K562 (cell line): ENCODE results near the gene CHN2. TPM values are rescaled to one million over a fixed set of nuclear protein-coding genes. Genes with fewer than 3 reads are reported as not detected.

Experiments used
- ATAC-seq: fragments of 200-7000 bp; cut with Tn5 transposase; 3 replicates; pipeline ENCODE4 v1.9.1; 2020; ENCODE audit warnings: moderate library complexity
- BruUV-seq: library from RNA; stranded (reverse); fragments of 400-500 nt; replicated peaks from 2 replicates; lab custom pipeline; 2021; lab: Mats Ljungman, UMichigan
- CTCF ChIA-PET: fragments of 300-600 bp; formaldehyde crosslinking; extraction: SDS; loops from one replicate; lab custom pipeline; 2021; ENCODE audit warnings: low intra/inter-chr PET ratio; lab: Yijun Ruan, JAX
- POLR2A ChIA-PET: fragments of 300-600, 350-650 bp; sonication (Branson Sonifier 250); formaldehyde crosslinking; extraction: SDS; loops from one replicate; lab custom pipeline; 2021; ENCODE audit warnings: antibody characterized with exemption, inconsistent platforms; lab: Yijun Ruan, JAX
- DNase-seq, 4 experiments: peaks; one replicate each; pipeline versions ENCODE4 v3.0.0 to v3.0.0-alpha.2; 2011 to 2018; ENCODE audit warnings: low spot score in 3 of 4, mixed read lengths in 3 of 4; ENCODE audit errors: extremely low read depth in 1 of 4
- FAIRE-seq: peaks from 2 replicates; lab custom pipeline; 2011; peaks lifted over from hg19 to GRCh38; lab: Jason Lieb, UNC
- H2AFZ ChIP-seq: 2 replicates; pipeline ENCODE4 v1.6.0; 2011; ENCODE audit warnings: low read depth, low read length, control low read depth, inconsistent platforms
- H3K27ac ChIP-seq: fragments of 200-600 bp; 3 replicates; pipeline ENCODE4 v1.8.0; 2011; ENCODE audit warnings: low read depth, mild to moderate bottlenecking, control low read depth, inconsistent platforms, low read length, moderate library complexity, mixed read lengths; ENCODE audit errors: extremely low read depth
- H3K27me3 ChIP-seq, 2 experiments: fragments of 300-600 bp in 1 of 2; 2 replicates in 1 of 2; 3 replicates in 1 of 2; pipeline versions ENCODE4 v1.6.0 to v1.8.0; 2011; ENCODE audit warnings: inconsistent platforms in 2 of 2, low read length in 2 of 2, mild to moderate bottlenecking in 1 of 2, mixed read lengths in 1 of 2, moderate library complexity in 1 of 2; ENCODE audit not compliant: control insufficient read depth in 2 of 2, insufficient read depth in 2 of 2
- H3K36me3 ChIP-seq: fragments of 300-600 bp; 3 replicates; pipeline ENCODE4 v1.8.0; 2011; ENCODE audit warnings: mild to moderate bottlenecking, low read length, inconsistent platforms; ENCODE audit not compliant: control insufficient read depth, insufficient read depth
- H3K4me1 ChIP-seq, 2 experiments: fragments of 200-600 bp in 1 of 2; replicated peaks in 1 of 2; 2 replicates in 1 of 2; 3 replicates in 1 of 2; pipeline versions ENCODE4 v1.5.1 to v1.8.0; 2011; ENCODE audit warnings: inconsistent platforms in 2 of 2, low read length in 2 of 2, mild to moderate bottlenecking in 1 of 2, mixed read lengths in 1 of 2, moderate library complexity in 1 of 2; ENCODE audit not compliant: control insufficient read depth in 2 of 2, insufficient read depth in 2 of 2
- H3K4me2 ChIP-seq: 2 replicates; pipeline ENCODE4 v1.6.1; 2011; ENCODE audit warnings: low read length, control low read depth, inconsistent platforms, mixed read lengths; ENCODE audit not compliant: insufficient read depth
- H3K4me3 ChIP-seq: fragments of 200-600 bp; sonication (generic), shearing (Covaris generic); 2 replicates; pipeline ENCODE4 v1.5.1; 2016; ENCODE audit warnings: control low read depth, inconsistent platforms
- H3K79me2 ChIP-seq: fragments of 200-600 bp; 3 replicates; pipeline ENCODE4 v1.8.0; 2011; ENCODE audit warnings: low read length, inconsistent platforms; ENCODE audit not compliant: control insufficient read depth, insufficient read depth
- H3K9ac ChIP-seq, 2 experiments: 2 replicates each; pipeline versions ENCODE4 v1.6.0 to v1.6.1; 2011; ENCODE audit warnings: low read depth in 2 of 2, low read length in 2 of 2, control low read depth in 1 of 2, inconsistent platforms in 1 of 2, mild to moderate bottlenecking in 1 of 2, mixed read lengths in 1 of 2; ENCODE audit not compliant: insufficient read depth in 1 of 2
- H3K9me1 ChIP-seq: one replicate; pipeline ENCODE4 v1.6.0; 2011; ENCODE audit warnings: inconsistent platforms, mild to moderate bottlenecking, low read length, moderate library complexity; ENCODE audit not compliant: control insufficient read depth, insufficient read depth
- H3K9me3 ChIP-seq: replicated peaks from 2 replicates; pipeline ENCODE4 v1.5.1; 2011; ENCODE audit warnings: low read depth, low read length, inconsistent platforms; ENCODE audit not compliant: control insufficient read depth, insufficient read depth
- H4K20me1 ChIP-seq: replicated peaks from 2 replicates; pipeline ENCODE4 v1.6.1; 2011; ENCODE audit warnings: low read length, inconsistent platforms, mixed read lengths; ENCODE audit not compliant: control insufficient read depth, insufficient read depth
- MAX ChIP-seq: sonication (generic); formaldehyde crosslinking; IDR thresholded peaks from 2 replicates; pipeline ENCODE4 v1.9.0; 2022; ENCODE audit warnings: mild to moderate bottlenecking, missing genetic modification reagents
- ZNF140 ChIP-seq: fragments of 250-450 bp; sonication (Bioruptor Pico); IDR thresholded peaks from 2 replicates; pipeline ENCODE4 v1.8.0; 2021; ENCODE audit warnings: moderate library complexity, mild to moderate bottlenecking, inconsistent platforms
- ZNF253 ChIP-seq: fragments of 250-450 bp; sonication (Bioruptor Pico); conservative IDR thresholded peaks from 2 replicates; pipeline ENCODE4 v1.6.1; 2021; ENCODE audit warnings: mild to moderate bottlenecking
- WGBS: fragments of 100-300 bp; shearing (Covaris generic); methylation state at CpG from one replicate; pipeline ENCODE4 v1.1.6; 2016; ENCODE audit warnings: low coverage, mixed read lengths; ENCODE audit not compliant: insufficient coverage; ENCODE audit errors: missing lambda C conversion rate; 5-methylcytosine and 5-hydroxymethylcytosine counted together
- in situ Hi-C: fragments of 300-500 bp; cut with MboI; formaldehyde crosslinking; loops from 4 replicates; pipeline ENCODE4 v1.15.0; 2018; ENCODE audit warnings: inconsistent platforms, mixed read lengths
- intact Hi-C: fragments of 100-400 bp; cut with micrococcal nuclease; formaldehyde crosslinking; loops from 2 replicates; pipeline ENCODE4 v1.14.2; 2022
- polyA plus RNA-seq, 8 experiments: library from polyadenylated mRNA; depleted of rRNA in 4 of 8; stranded (reverse) in 5 of 8; unstranded in 3 of 8; fragments of >200 nt; fragmentation: Nextera tagmentation in 2 of 8; fragmentation: Illumina TruSeq in 1 of 8; extraction: Ambion mirVana in 2 of 8; extraction: Trizol in 1 of 8; gene quantifications; 2 replicates each; pipeline versions ENCODE4 v1.2.1 to v1.2.3, GENCODE V29; 2011 to 2014; ENCODE audit warnings: inconsistent platforms in 1 of 8, missing spikeins in 1 of 8
- total RNA-seq, 7 experiments: library from RNA; depleted of rRNA in 6 of 7; stranded (reverse); fragments of >200 nt in 6 of 7; fragmentation: Illumina TruSeq in 2 of 7; extraction: Trizol in 2 of 7; gene quantifications; 2 replicates each; pipeline versions ENCODE4 v1.2.1 to v1.2.3, GENCODE V29; 2011 to 2021; ENCODE audit warnings: low replicate concordance in 1 of 7
- TF ChIP-seq, protein P1 (sequence below): fragments of 250-450 bp; sonication (Bioruptor Pico); IDR thresholded peaks from 2 replicates; pipeline ENCODE4 v1.8.0; 2022; ENCODE audit warnings: inconsistent platforms, mild to moderate bottlenecking, moderate library complexity, borderline replicate concordance
- TF ChIP-seq, protein P2 (sequence below): fragments of 250-450 bp; sonication (Bioruptor Pico); IDR thresholded peaks from 2 replicates; pipeline ENCODE4 v1.9.0; 2021; ENCODE audit warnings: mild to moderate bottlenecking, inconsistent platforms

Gene CHN2
- total and polyA plus RNA-seq, 9 of the 15 experiments (the other 6 are each of a cell fraction or from before 2014, with no cell fraction given): 0.12 to 2.1 (median 0.31) TPM; not detected in 1

DNA sequence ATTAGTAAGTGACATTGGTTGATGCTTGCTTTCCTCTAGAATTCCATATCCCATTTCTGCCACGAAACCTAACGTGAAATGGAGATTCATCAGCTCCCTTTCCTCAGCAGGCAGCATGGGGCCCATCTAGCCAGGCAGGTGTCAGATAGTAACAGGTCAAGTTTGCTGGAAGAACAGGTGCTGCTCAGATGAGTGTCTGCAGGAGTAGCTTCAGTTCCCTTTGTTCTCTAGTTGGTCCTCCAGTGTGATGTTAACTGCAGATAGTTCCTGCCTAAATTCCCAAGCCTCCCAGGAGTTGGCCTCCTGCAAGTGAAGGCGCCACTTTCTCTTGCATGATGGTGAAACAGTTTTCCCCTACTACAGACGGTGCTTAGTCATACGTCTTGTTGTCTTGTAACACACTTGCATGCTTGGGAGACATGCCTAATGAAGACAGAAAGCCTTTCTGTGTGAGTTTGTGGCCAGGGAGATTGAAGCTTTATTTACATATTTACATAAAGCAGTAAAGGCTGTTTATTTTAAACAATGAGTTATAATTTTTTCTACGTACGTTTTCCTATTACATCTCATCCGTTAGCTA, 175.4 kb downstream of the CHN2 start:
- intact Hi-C loops: no loop called here
- TF ChIP-seq MAX (CRISPR knock-in tag): no peak
- TF ChIP-seq ZNF140: no peak
- TF ChIP-seq ZNF253 (CRISPR knock-in tag): no peak
- no TSS peak for BruUV-seq
- Histone ChIP-seq H3K36me3 (no peaks in the 10 kb centered on the region), H3K27me3 (0 out of 5 replicates have a peak, but pooled peaks cover 0 to 4% of the 10 kb centered on the region in 2 experiments), H2AFZ (no peak overlapping the region), H4K20me1 (no peaks in the 10 kb centered on the region), H3K4me2 (no peak overlapping the region), H3K4me1 (no peaks in the 10 kb centered on the region), H3K9me3 (no peaks in the 10 kb centered on the region), H3K9me1 (no peaks in the 10 kb centered on the region), H3K79me2 (no peaks in the 10 kb centered on the region), H3K27ac (no peak overlapping the region), H3K4me3 (no peak overlapping the region), H3K9ac (no peak overlapping the region)
- in situ Hi-C loops: no loop called here
- DNase-seq (no peak), FAIRE-seq (no peak), ATAC-seq (no peak)
- POLR2A ChIA-PET: no interaction called here
- CTCF ChIA-PET: no interaction called here
- under 1% methylated on average over 8 of the region's 8 CpGs for WGBS

GRCh38 chr7:29370531-29371314, 176.1 kb downstream of the CHN2 start:
- intact Hi-C loops: no loop called here
- no peaks in the 10 kb centered on the region for H3K4me1 ChIP-seq
- H3K36me3 ChIP-seq: no peaks in the 10 kb centered on the region
- ATAC-seq (no peak), DNase-seq (peak in 1 of 4 experiments; percentile 2), FAIRE-seq (no peak)
- no TSS peak for BruUV-seq
- ChIA-PET CTCF (no interaction called here), POLR2A (no interaction called here)
- no peaks in the 10 kb centered on the region for H3K9me3 ChIP-seq
- no peak overlapping the region for H2AFZ ChIP-seq
- H3K4me3 ChIP-seq: no peak overlapping the region
- WGBS: 2% methylated on average over 6 of the region's 6 CpGs
- no peak overlapping the region for H3K4me2 ChIP-seq
- 0 out of 5 replicates have a peak, but pooled peaks cover 0 to 4% of the 10 kb centered on the region in 2 experiments for H3K27me3 ChIP-seq
- no peak overlapping the region for H3K9ac ChIP-seq
- H3K27ac ChIP-seq: no peak overlapping the region
- H3K79me2 ChIP-seq: no peaks in the 10 kb centered on the region
- in situ Hi-C loops: no loop called here
- no peaks in the 10 kb centered on the region for H3K9me1 ChIP-seq
- no peaks in the 10 kb centered on the region for H4K20me1 ChIP-seq
- TF ChIP-seq, protein P1, sequence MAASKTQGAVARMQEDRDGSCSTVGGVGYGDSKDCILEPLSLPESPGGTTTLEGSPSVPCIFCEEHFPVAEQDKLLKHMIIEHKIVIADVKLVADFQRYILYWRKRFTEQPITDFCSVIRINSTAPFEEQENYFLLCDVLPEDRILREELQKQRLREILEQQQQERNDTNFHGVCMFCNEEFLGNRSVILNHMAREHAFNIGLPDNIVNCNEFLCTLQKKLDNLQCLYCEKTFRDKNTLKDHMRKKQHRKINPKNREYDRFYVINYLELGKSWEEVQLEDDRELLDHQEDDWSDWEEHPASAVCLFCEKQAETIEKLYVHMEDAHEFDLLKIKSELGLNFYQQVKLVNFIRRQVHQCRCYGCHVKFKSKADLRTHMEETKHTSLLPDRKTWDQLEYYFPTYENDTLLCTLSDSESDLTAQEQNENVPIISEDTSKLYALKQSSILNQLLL (CRISPR knock-in tag): no peak
- TF ChIP-seq, protein P2, sequence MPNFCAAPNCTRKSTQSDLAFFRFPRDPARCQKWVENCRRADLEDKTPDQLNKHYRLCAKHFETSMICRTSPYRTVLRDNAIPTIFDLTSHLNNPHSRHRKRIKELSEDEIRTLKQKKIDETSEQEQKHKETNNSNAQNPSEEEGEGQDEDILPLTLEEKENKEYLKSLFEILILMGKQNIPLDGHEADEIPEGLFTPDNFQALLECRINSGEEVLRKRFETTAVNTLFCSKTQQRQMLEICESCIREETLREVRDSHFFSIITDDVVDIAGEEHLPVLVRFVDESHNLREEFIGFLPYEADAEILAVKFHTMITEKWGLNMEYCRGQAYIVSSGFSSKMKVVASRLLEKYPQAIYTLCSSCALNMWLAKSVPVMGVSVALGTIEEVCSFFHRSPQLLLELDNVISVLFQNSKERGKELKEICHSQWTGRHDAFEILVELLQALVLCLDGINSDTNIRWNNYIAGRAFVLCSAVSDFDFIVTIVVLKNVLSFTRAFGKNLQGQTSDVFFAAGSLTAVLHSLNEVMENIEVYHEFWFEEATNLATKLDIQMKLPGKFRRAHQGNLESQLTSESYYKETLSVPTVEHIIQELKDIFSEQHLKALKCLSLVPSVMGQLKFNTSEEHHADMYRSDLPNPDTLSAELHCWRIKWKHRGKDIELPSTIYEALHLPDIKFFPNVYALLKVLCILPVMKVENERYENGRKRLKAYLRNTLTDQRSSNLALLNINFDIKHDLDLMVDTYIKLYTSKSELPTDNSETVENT (CRISPR knock-in tag): no peak
